IgD-negative memory B cell (primary cell): ENCODE data around the gene ZNF521. TPM values are rescaled to one million over a fixed set of nuclear protein-coding genes. Genes with fewer than 3 reads are reported as not detected.
"Not testable (repeated sequence)": the region's sequence is repeated elsewhere in the genome, so short reads cannot be mapped to it uniquely, and the experiment has no call there.

ENCODE experiments used
- H3K27ac Mint-ChIP-seq, 3 donors: one replicate each; pipeline ENCODE4 v1.8.0; 2020 to 2022; ENCODE audit warnings: mild to moderate bottlenecking in 3 of 3, mixed read lengths in 3 of 3, moderate library complexity in 1 of 3
- H3K27me3 Mint-ChIP-seq: one replicate; pipeline ENCODE4 v1.8.0; 2021; ENCODE audit warnings: mixed read lengths
- H3K36me3 Mint-ChIP-seq: one replicate; pipeline ENCODE4 v1.8.0; 2020; ENCODE audit warnings: mild to moderate bottlenecking, mixed read lengths
- H3K4me1 Mint-ChIP-seq, 3 donors: one replicate each; pipeline ENCODE4 v1.8.0; 2020 to 2022; ENCODE audit warnings: mixed read lengths in 3 of 3, mild to moderate bottlenecking in 1 of 3
- H3K4me3 Mint-ChIP-seq, 4 donors: one replicate each; pipeline ENCODE4 v1.8.0; 2020 to 2022; ENCODE audit warnings: mild to moderate bottlenecking in 4 of 4, mixed read lengths in 4 of 4, moderate library complexity in 3 of 4
- H3K9me3 Mint-ChIP-seq, 3 donors: one replicate each; pipeline ENCODE4 v1.8.0; 2020 to 2021; ENCODE audit warnings: mixed read lengths in 3 of 3, mild to moderate bottlenecking in 1 of 3
- polyA plus RNA-seq: library from polyadenylated mRNA; unstranded; fragments of 300-500 nt; fragmentation: Illumina TruSeq; gene quantifications from one replicate; pipeline ENCODE4 v1.2.3, GENCODE V29; 2021

ZNF521 gene
- polyA plus RNA-seq, 1 donor from 2014 or later, result not detected

DNA sequence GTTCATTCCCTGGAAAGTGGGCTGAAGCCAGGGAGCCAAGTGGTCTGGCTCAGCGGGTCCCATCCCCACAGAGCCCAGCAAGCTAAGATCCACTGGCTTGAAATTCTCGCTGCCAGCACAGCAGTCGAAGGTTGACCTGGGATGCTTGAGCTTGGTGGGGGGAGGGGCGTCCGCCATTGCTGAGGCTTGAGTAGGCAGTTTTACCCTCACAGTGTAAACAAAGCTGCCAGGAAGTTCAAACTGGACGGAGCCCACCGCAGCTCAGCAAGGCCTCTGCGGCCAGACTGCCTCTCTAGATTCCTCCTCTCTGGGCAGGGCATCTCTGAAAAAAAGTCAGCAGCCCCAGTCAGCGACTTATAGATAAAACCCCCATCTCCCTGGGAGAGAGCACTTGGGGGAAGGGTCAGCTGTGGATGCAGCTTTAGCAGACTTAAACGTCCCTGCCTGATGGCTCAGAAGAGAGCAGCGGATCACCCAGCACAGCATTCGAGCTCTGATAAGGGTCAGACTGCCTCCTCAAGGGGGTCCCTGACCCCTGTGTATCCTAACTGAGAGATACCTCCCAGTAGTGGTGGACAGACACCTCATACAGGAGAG, 84.9 kb downstream of the ZNF521 start:
- H3K4me1 Mint-ChIP-seq, H3K4me3 Mint-ChIP-seq, H3K27me3 Mint-ChIP-seq, H3K36me3 Mint-ChIP-seq, H3K27ac Mint-ChIP-seq, H3K9me3 Mint-ChIP-seq: not testable (repeated sequence)

- Mint-ChIP-seq H3K4me1 (no peaks in the 10 kb centered on the region), H3K27ac (no peak overlapping the region), H3K4me3 (no peak overlapping the region), H3K27me3 (peaks cover 7% of the 10 kb centered on the region), H3K36me3 (no peaks in the 10 kb centered on the region), H3K9me3 (no peaks in the 10 kb centered on the region)
Measured at GRCh38 chr18:25262920-25263319, 89.0 kb downstream of the ZNF521 start.

GRCh38 chr18:25261768-25262167, 90.2 kb downstream of the ZNF521 start:
- H3K27ac Mint-ChIP-seq, result no peak overlapping the region
- H3K4me1 Mint-ChIP-seq, result no peaks in the 10 kb centered on the region
- H3K4me3 Mint-ChIP-seq, result no peak overlapping the region
- no peaks in the 10 kb centered on the region for H3K9me3 Mint-ChIP-seq
- H3K36me3 Mint-ChIP-seq, result no peaks in the 10 kb centered on the region
- H3K27me3 Mint-ChIP-seq, result peaks cover 7% of the 10 kb centered on the region

DNA sequence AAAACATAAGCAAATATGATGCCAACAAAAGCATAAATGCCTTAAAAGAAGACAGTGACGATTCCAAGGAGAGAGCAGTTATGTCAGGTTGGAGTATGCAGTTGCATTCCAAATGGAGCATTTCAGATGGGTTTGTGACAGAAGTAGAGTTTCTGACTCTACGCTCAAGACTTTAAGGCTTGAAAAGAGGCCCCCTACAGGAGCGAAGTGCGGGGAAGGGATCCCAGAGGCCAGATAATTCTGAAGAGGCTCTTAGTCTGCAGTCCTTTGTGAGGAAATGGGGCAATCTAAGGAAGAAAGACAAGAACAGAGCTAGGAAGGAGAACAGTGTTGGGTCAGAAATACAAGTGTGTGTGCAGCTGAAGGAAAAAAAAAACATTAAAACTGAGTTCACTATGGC, 95.5 kb downstream of the ZNF521 start:
- Mint-ChIP-seq H3K4me3 (no peak overlapping the region), H3K9me3 (no peaks in the 10 kb centered on the region), H3K36me3 (no peaks in the 10 kb centered on the region), H3K27ac (no peak overlapping the region), H3K4me1 (no peaks in the 10 kb centered on the region), H3K27me3 (peaks cover 3% of the 10 kb centered on the region)

DNA sequence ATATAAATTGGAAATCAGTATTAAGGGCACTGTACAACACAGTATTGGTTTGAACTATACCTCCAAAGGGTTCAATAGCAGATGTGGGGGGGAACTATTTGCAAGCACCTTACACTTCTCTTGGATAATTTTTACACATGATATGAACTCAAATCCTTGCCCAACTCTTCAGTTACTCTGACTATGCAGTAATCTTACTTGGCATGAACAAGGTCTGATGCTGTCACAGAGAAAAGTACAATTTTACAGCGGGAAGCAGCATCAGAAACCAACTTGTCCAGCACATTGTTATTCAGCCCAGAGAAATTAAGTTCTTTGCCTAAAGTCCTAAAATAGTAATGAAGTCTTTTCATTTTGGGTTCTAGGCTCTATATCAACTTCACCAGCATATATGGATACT, 98.2 kb downstream of the ZNF521 start:
- H3K9me3 Mint-ChIP-seq, result no peaks in the 10 kb centered on the region
- H3K27ac Mint-ChIP-seq, result no peak overlapping the region
- H3K4me3 Mint-ChIP-seq, result no peak overlapping the region
- H3K27me3 Mint-ChIP-seq, result no peaks in the 10 kb centered on the region
- no peaks in the 10 kb centered on the region for H3K36me3 Mint-ChIP-seq
- H3K4me1 Mint-ChIP-seq, result no peaks in the 10 kb centered on the region

- H3K4me3 Mint-ChIP-seq, result no peak overlapping the region
- no peaks in the 10 kb centered on the region for H3K27me3 Mint-ChIP-seq
- no peak overlapping the region for H3K27ac Mint-ChIP-seq
- H3K4me1 Mint-ChIP-seq, result no peaks in the 10 kb centered on the region
- H3K36me3 Mint-ChIP-seq, result no peaks in the 10 kb centered on the region
- peaks cover 0 to 2% (median 0%) of the 10 kb centered on the region in 3 donors for H3K9me3 Mint-ChIP-seq
Measured at GRCh38 chr18:25253136-25253535, 98.8 kb downstream of the ZNF521 start.

GRCh38 chr18:25251068-25251467, 100.9 kb downstream of the ZNF521 start:
- Mint-ChIP-seq H3K4me3 (no peak overlapping the region), H3K9me3 (peaks cover 0 to 2% (median 1%) of the 10 kb centered on the region in 3 donors), H3K4me1 (no peaks in the 10 kb centered on the region), H3K27me3 (no peaks in the 10 kb centered on the region), H3K27ac (no peak overlapping the region), H3K36me3 (no peaks in the 10 kb centered on the region)

GRCh38 chr18:25250474-25250851, 101.5 kb downstream of the ZNF521 start:
- H3K4me3 Mint-ChIP-seq, result no peak overlapping the region
- no peaks in the 10 kb centered on the region for H3K4me1 Mint-ChIP-seq
- H3K27ac Mint-ChIP-seq, result no peak overlapping the region
- H3K36me3 Mint-ChIP-seq, result no peaks in the 10 kb centered on the region
- H3K9me3 Mint-ChIP-seq, result peaks cover 0 to 2% (median 1%) of the 10 kb centered on the region in 3 donors
- H3K27me3 Mint-ChIP-seq, result no peaks in the 10 kb centered on the region

DNA sequence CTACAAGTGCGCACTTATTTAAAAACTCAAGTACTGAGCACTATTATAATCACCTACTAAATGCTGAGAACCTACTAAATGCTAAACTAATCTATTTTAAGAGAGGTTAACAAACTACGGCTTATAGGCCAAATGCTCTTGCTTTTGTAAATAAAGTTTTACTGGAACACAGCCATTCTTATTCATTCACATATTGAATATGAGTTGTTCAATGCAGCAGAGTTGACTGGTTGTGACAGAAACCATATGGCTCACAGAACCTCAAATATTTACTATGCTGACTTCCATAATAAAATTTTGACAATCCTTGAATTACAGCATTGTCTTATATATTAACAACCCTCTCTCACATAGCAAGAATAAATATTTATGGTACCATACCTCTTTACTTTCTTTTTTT, 103.2 kb downstream of the ZNF521 start:
- Mint-ChIP-seq H3K4me1 (no peaks in the 10 kb centered on the region), H3K27ac (no peak overlapping the region), H3K9me3 (peaks cover 0 to 2% (median 1%) of the 10 kb centered on the region in 3 donors), H3K36me3 (no peaks in the 10 kb centered on the region), H3K4me3 (no peak overlapping the region), H3K27me3 (no peaks in the 10 kb centered on the region)

GRCh38 chr18:25247725-25248124, 104.2 kb downstream of the ZNF521 start:
- Mint-ChIP-seq H3K27ac (no peak overlapping the region), H3K9me3 (peaks cover 0 to 2% (median 1%) of the 10 kb centered on the region in 3 donors), H3K4me3 (no peak overlapping the region), H3K36me3 (no peaks in the 10 kb centered on the region), H3K27me3 (no peaks in the 10 kb centered on the region), H3K4me1 (no peaks in the 10 kb centered on the region)

GRCh38 chr18:25244924-25245698, 106.9 kb downstream of the ZNF521 start:
- H3K27ac Mint-ChIP-seq, result no peak overlapping the region
- H3K27me3 Mint-ChIP-seq, result no peaks in the 10 kb centered on the region
- H3K4me1 Mint-ChIP-seq, result no peaks in the 10 kb centered on the region
- no peaks in the 10 kb centered on the region for H3K36me3 Mint-ChIP-seq
- H3K9me3 Mint-ChIP-seq, result peaks cover 0 to 2% (median 1%) of the 10 kb centered on the region in 3 donors
- no peak overlapping the region for H3K4me3 Mint-ChIP-seq

DNA sequence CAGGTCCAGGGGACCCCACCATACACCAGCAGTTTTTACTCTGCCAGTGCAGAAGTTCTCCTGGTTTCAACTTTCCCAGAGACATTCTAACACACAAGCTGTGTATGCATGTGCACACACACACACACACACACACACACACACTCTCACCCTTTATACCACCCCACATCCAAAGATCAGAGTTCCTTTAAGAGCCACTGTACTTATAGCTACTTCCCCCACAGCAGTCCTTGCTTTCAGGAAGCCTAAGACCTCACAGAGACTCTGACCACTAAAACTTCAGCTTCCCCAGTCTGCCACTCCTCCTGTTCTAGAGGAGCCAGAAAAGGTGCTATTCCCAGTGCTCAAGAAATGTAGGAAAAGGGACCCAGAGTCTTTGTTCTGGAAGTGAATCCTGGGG, 107.8 kb downstream of the ZNF521 start:
- Mint-ChIP-seq H3K27me3 (no peaks in the 10 kb centered on the region), H3K4me1 (no peaks in the 10 kb centered on the region), H3K27ac (no peak overlapping the region), H3K36me3 (no peaks in the 10 kb centered on the region), H3K4me3 (no peak overlapping the region), H3K9me3 (peaks cover 0 to 2% (median 1%) of the 10 kb centered on the region in 3 donors)

GRCh38 chr18:25243754-25244153, 108.2 kb downstream of the ZNF521 start:
- H3K4me3 Mint-ChIP-seq, result no peak overlapping the region
- H3K36me3 Mint-ChIP-seq, result no peaks in the 10 kb centered on the region
- H3K27ac Mint-ChIP-seq, result no peak overlapping the region
- H3K4me1 Mint-ChIP-seq, result no peaks in the 10 kb centered on the region
- H3K9me3 Mint-ChIP-seq, result peaks cover 0 to 2% (median 1%) of the 10 kb centered on the region in 3 donors
- H3K27me3 Mint-ChIP-seq, result no peaks in the 10 kb centered on the region

DNA sequence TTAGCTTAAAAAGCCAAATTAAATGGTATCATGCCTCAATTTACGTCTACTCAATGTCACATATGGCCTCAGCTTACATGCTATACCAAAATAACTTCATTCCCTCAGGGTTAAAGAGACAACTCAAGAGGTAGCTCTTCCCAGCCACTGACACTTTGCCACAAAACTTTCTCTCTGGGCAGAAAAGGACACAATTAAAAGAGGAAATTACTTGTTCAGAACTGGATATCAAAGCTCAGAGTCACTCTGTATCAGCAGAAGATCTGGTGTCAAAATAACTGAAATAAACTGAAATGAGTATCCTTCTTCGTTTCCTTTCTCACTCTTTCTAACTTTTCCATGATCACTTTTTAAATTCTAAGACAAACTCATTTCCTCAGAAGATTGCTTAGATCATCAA, 108.7 kb downstream of the ZNF521 start:
- no peaks in the 10 kb centered on the region for H3K4me1 Mint-ChIP-seq
- no peaks in the 10 kb centered on the region for H3K36me3 Mint-ChIP-seq
- no peaks in the 10 kb centered on the region for H3K27me3 Mint-ChIP-seq
- no peak overlapping the region for H3K27ac Mint-ChIP-seq
- H3K9me3 Mint-ChIP-seq, result peaks cover 0 to 1% (median 0%) of the 10 kb centered on the region in 3 donors
- no peak overlapping the region for H3K4me3 Mint-ChIP-seq

DNA sequence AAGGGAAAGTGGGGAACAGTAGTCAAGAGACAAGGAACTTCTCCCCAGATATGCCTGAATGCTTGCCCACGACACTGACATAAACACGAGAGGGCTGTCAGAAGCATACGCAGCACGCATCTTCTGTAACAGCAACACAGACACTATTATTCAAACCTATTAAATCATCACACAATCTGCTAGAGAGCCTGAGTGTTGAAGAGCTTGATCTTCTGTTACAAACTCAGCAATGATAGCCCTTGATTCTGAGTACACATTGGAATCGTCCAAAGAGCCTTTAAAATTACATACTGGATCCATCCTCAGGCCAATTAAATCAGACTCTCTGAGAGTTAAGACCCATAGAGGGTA, 111.6 kb downstream of the ZNF521 start:
- H3K27me3 Mint-ChIP-seq, result no peaks in the 10 kb centered on the region
- no peak overlapping the region for H3K27ac Mint-ChIP-seq

More for the DNA sequence above, 111.6 kb downstream of the ZNF521 start:
- Mint-ChIP-seq H3K36me3 (no peaks in the 10 kb centered on the region), H3K9me3 (no peaks in the 10 kb centered on the region), H3K4me1 (no peaks in the 10 kb centered on the region), H3K4me3 (no peak overlapping the region)
